ENCODE data around the gene IL10RB. TPM values are rescaled to one million over a fixed set of nuclear protein-coding genes. Genes with fewer than 3 reads are reported as not detected.

IL10RB gene
- total RNA-seq, 4 donors from 2014 or later = 16.9 to 31.0 (median 20.6) TPM

DNA sequence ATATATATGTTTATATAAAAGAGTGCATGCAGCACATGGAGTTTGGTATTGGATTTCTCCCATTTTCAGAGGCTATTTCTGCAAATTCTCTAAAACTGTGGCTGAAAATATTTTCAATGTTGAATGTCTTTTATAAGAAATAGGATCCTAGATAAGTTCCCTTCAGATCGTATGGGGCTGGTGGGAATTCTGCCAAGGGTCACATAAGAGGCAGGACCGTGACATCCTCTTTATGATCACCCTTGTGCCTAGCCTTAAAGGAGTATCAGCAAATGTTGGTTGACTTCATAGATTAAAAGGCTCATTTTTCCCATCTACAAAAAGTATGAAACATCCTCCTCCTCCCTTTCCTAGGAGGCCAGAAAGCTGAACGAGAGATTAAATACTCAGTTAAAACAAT, 37.7 kb upstream of the IL10RB start:
- intact Hi-C loops (cut with DNase I) = loop anchor here (5.0 kb wide), 1 partner anchor 39 kb away; the partner anchor contains the start of gene IL10RB
- WGBS = 46% methylated on average over 3 of the region's 3 CpGs

DNA sequence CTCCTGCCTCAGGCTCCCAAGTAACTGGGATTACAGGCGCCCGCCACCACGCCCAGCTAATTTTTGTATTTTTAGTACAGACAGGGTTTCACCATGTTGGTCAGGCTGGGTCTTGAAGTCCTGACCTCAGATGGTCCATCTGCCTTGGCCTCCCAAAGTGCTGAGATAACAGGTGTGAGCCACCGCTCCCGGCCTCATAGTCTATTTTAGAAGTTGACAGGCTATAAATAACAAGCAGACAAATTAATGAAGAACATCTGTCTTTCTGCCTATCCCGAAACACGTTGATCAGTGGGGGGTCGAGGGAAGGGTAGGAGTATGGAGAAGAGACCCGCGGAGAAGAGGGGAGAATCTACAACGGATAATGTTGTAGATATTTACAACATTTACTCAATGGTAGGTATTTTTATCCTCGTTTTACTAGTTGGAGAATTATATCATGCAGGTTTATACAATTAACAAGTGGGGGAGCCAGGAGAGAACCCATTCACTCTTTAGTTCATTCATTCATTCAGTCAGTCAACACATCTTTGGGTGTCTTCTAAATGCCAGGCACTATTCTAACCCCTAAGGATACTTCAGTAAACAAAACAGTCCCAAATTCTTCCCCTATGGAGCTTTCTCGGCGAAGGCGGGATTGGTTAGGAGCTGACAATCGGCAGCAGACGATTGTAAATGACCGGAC, 36.9 kb upstream of the IL10RB start:
- H3K4me3 ChIP-seq = peak overlapping the region; percentile 96 to 99 (median 98)
- peaks cover 16 to 26% (median 20%) of the 10 kb centered on the region in 4 donors for H3K4me1 ChIP-seq
- no peaks in the 10 kb centered on the region for H3K9me3 ChIP-seq
- no peaks in the 10 kb centered on the region for H3K36me3 ChIP-seq
- H3K27me3 ChIP-seq = no peaks in the 10 kb centered on the region
- no peak for DNase-seq (ENCODE audit: extremely low spot score)
- WGBS = 35% methylated on average over 18 of the region's 18 CpGs
- H3K27ac ChIP-seq (replicated peaks in 1 of 4) = peak overlapping the region; percentile 94 to 99 (median 97)
- intact Hi-C loops (cut with DNase I) = loop anchor here (5.0 kb wide), 1 partner anchor 38 kb away; the partner anchor contains the start of gene IL10RB
- TF ChIP-seq, protein P1, sequence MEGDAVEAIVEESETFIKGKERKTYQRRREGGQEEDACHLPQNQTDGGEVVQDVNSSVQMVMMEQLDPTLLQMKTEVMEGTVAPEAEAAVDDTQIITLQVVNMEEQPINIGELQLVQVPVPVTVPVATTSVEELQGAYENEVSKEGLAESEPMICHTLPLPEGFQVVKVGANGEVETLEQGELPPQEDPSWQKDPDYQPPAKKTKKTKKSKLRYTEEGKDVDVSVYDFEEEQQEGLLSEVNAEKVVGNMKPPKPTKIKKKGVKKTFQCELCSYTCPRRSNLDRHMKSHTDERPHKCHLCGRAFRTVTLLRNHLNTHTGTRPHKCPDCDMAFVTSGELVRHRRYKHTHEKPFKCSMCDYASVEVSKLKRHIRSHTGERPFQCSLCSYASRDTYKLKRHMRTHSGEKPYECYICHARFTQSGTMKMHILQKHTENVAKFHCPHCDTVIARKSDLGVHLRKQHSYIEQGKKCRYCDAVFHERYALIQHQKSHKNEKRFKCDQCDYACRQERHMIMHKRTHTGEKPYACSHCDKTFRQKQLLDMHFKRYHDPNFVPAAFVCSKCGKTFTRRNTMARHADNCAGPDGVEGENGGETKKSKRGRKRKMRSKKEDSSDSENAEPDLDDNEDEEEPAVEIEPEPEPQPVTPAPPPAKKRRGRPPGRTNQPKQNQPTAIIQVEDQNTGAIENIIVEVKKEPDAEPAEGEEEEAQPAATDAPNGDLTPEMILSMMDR (IDR thresholded peaks at IDR 0.05) = no peak
- no peak for TF ChIP-seq EP300 (IDR thresholded peaks at IDR 0.05)
- no peak for TF ChIP-seq POLR2AphosphoS5 (IDR thresholded peaks at IDR 0.05)
- no peak for TF ChIP-seq POLR2A (IDR thresholded peaks at IDR 0.05; ENCODE audit: low read depth)

More for the DNA sequence above, 37.7 kb upstream of the IL10RB start:
- TF ChIP-seq POLR2A (IDR thresholded peaks at IDR 0.05; ENCODE audit: low read depth) = no peak
- no peak for TF ChIP-seq EP300 (IDR thresholded peaks at IDR 0.05)
- TF ChIP-seq, protein P1 (IDR thresholded peaks at IDR 0.05) = no peak
- no peak for TF ChIP-seq POLR2AphosphoS5 (IDR thresholded peaks at IDR 0.05)
- Histone ChIP-seq H3K36me3 (no peaks in the 10 kb centered on the region), H3K9me3 (no peaks in the 10 kb centered on the region), H3K27ac (replicated peaks in 1 of 4) (no peak overlapping the region), H3K27me3 (no peaks in the 10 kb centered on the region), H3K4me3 (no peak overlapping the region), H3K4me1 (peaks cover 15 to 26% (median 20%) of the 10 kb centered on the region in 4 donors)
- no peak for DNase-seq (ENCODE audit: extremely low spot score)

DNA sequence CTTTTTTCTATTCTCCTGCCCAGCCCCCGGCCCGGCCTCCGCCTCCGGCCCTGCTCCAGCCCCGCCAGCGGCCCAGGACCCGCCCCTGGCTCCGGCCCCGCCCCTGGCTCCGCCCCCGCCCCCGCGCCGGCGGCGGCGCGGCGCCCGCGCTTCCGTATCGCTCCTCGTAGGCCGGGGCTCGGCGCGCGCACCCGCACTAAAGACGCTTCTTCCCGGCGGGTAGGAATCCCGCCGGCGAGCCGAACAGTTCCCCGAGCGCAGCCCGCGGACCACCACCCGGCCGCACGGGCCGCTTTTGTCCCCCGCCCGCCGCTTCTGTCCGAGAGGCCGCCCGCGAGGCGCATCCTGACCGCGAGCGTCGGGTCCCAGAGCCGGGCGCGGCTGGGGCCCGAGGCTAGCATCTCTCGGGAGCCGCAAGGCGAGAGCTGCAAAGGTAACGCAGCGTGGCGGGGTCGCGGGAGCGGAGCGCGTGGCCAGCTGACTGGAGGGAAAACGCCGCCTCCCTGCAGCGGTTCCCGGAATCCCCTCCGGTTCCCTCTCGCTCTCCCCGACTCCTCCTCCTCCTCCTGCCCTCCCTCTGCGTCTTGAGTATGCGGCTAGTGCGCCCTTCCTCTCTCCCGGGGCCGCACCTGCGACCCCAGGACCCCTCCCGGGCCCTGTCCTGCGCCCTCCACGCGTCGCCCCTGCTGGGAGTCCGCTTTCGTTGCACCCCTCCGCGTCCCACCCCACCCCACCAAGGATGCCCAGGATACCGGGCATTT, 36.2 kb upstream of the IL10RB start, which contains the start of gene IFNAR2:
Gene IFNAR2 (plus strand): TSS at position 155 of the 761 bp plus-strand sequence. CDS start 11,985 bp downstream, outside the sequence.
- intact Hi-C loops (cut with DNase I) = loop anchor here (5.0 kb wide), 1 partner anchor 37 kb away; the partner anchor contains the start of gene IL10RB

DNA sequence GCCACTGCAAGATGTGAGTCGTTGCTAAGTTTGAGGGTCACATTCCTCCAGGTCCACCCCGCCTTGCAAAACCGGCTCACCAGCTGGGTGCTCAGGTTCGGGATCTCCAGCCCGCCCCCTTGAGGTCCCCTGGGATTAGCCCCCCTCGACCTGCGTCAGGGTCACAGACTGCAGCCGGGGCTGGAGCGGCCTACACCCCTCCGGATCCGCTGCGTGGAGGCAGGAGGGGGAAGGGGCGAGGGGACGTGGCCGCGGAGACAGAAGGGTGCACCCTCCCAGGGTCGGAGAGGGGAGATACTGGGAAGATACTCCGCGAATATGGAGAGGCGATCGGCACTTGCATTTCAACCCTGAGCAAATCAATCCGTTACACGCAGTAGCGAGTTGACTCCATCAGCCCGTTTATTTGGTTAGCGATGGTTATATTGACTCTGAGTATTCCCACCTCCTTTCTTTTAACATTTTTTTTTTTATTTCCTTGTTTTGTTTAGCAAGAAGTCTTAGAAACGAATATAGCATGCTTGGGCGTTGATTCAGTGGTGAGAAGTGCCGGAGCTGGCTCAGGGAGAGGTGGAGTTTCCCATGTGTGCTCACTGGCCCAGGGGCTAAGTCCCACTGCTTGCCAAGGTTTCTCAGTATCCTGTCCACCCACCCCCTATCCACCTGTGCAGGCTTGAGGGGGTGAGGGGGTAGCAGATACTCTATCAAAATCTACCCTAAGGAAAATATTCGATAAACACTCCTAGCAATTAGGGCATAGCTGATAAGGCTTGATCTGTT, 35.4 kb upstream of the IL10RB start:
- peak overlapping the region; percentile 94 to 99 (median 97) for H3K27ac ChIP-seq (replicated peaks in 1 of 4)
- no peak for TF ChIP-seq POLR2AphosphoS5 (IDR thresholded peaks at IDR 0.05)
- TF ChIP-seq, protein P1 (IDR thresholded peaks at IDR 0.05) = peak in 1 of 3 experiments; percentile 6
- WGBS = 4% methylated on average over 20 of the region's 30 CpGs
- H3K27me3 ChIP-seq = no peaks in the 10 kb centered on the region
- intact Hi-C loops (cut with DNase I) = no loop called here
- H3K4me3 ChIP-seq = peak overlapping the region; percentile 96 to 99 (median 98)
- no peak for DNase-seq (ENCODE audit: extremely low spot score)
- no peaks in the 10 kb centered on the region for H3K9me3 ChIP-seq
- no peaks in the 10 kb centered on the region for H3K36me3 ChIP-seq
- H3K4me1 ChIP-seq = peaks cover 18 to 29% (median 21%) of the 10 kb centered on the region in 4 donors

More for the DNA sequence above, 36.2 kb upstream of the IL10RB start, which contains the start of gene IFNAR2:
- Histone ChIP-seq H3K36me3 (no peaks in the 10 kb centered on the region), H3K27me3 (no peaks in the 10 kb centered on the region), H3K4me1 (peaks cover 16 to 29% (median 20%) of the 10 kb centered on the region in 4 donors), H3K9me3 (no peaks in the 10 kb centered on the region), H3K27ac (replicated peaks in 1 of 4) (peak within 1 kb of the TSS; percentile 94 to 99 (median 97)), H3K4me3 (peak within 1 kb of the TSS; percentile 96 to 99 (median 98))
- WGBS = under 1% methylated on average over 50 of the region's 95 CpGs
- DNase-seq (ENCODE audit: extremely low spot score) = no peak
- TF ChIP-seq, protein P1 (IDR thresholded peaks at IDR 0.05) = no peak
- TF ChIP-seq POLR2A (IDR thresholded peaks at IDR 0.05; ENCODE audit: low read depth) (peak; percentile 51), EP300 (IDR thresholded peaks at IDR 0.05) (peak; percentile 43), POLR2AphosphoS5 (IDR thresholded peaks at IDR 0.05) (peak; percentile 73 to 85)

Measured in esophagus muscularis mucosa (tissue), 4 donors.